NCI-H82 (cell line): Measurements from ENCODE around the gene KDR.
A peak's percentile ranks its signal among the peaks of the same experiment; 100 is the strongest.

Source experiments
- DNase-seq: peaks from one replicate; lab custom pipeline; 2025; lab: John Stamatoyannopoulos, UW

KDR gene

GRCh38 chr4:55079451-55080173 lies 45.8 kb downstream of the KDR start:
- no peak for DNase-seq

- DNase-seq, result no peak
Observed at GRCh38 chr4:55078987-55079386, 46.4 kb downstream of the KDR start.

- no peak for DNase-seq
Observed at GRCh38 chr4:55077577-55077976, 47.8 kb downstream of the KDR start.

GRCh38 chr4:55075823-55076716 lies 49.3 kb downstream of the KDR start:
- DNase-seq, result no peak

- DNase-seq, result no peak
Observed at GRCh38 chr4:55075376-55075775, 50.0 kb downstream of the KDR start.

- DNase-seq, result no peak
Observed at GRCh38 chr4:55074386-55074785, 51.0 kb downstream of the KDR start.

- DNase-seq, result no peak
Observed at GRCh38 chr4:55071951-55072350, 53.4 kb downstream of the KDR start.

GRCh38 chr4:55069248-55069647 lies 56.1 kb downstream of the KDR start:
- no peak for DNase-seq

GRCh38 chr4:55068522-55068921 lies 56.9 kb downstream of the KDR start:
- DNase-seq, result peak; percentile 61

GRCh38 chr4:55066018-55066417 lies 59.4 kb downstream of the KDR start:
- DNase-seq, result no peak

- DNase-seq, result no peak
Observed at GRCh38 chr4:55055529-55055928, 69.9 kb downstream of the KDR start.

GRCh38 chr4:55051532-55051931 lies 73.9 kb downstream of the KDR start:
- no peak for DNase-seq

GRCh38 chr4:55050418-55050950 lies 74.9 kb downstream of the KDR start:
- DNase-seq, result no peak

- no peak for DNase-seq
Observed at GRCh38 chr4:55038176-55038890, 87.1 kb downstream of the KDR start.

GRCh38 chr4:55037728-55038127 lies 87.7 kb downstream of the KDR start:
- no peak for DNase-seq

- DNase-seq, result no peak
Observed at GRCh38 chr4:55036405-55036804, 89.0 kb downstream of the KDR start.

- no peak for DNase-seq
Observed at GRCh38 chr4:55035892-55036291, 89.5 kb downstream of the KDR start.

- DNase-seq, result no peak
Observed at GRCh38 chr4:55033296-55033695, 92.1 kb downstream of the KDR start.

- DNase-seq, result no peak
Observed at GRCh38 chr4:55032788-55033187, 92.6 kb downstream of the KDR start.

GRCh38 chr4:55032179-55032578 lies 93.2 kb downstream of the KDR start:
- DNase-seq, result no peak

GRCh38 chr4:55031158-55031557 lies 94.2 kb downstream of the KDR start:
- no peak for DNase-seq

GRCh38 chr4:55030589-55030988 lies 94.8 kb downstream of the KDR start:
- peak; percentile 95 for DNase-seq
